SK-N-MC (cell line): ENCODE data around the gene NMNAT2.

Experiments used
- DNase-seq: peaks from one replicate; pipeline ENCODE4 v3.0.0-alpha.2; 2011; ENCODE audit warnings: low read depth, low spot score
- H3K27ac ChIP-seq: fragments of 200-600 bp; sonication (generic); 2 replicates; pipeline ENCODE4 v1.5.1; 2016; ENCODE audit warnings: mixed run types
- H3K36me3 ChIP-seq: fragments of 200-600 bp; sonication (generic); 2 replicates; pipeline ENCODE4 v1.6.1; 2017; ENCODE audit warnings: antibody characterized with exemption, low read length, mixed read lengths; ENCODE audit not compliant: insufficient read depth
- H3K4me3 ChIP-seq: fragments of 200-600 bp; sonication (generic); 2 replicates; pipeline ENCODE4 v1.5.1; 2016
- H3K9ac ChIP-seq: fragments of 200-600 bp; sonication (generic); 2 replicates; pipeline ENCODE4 v1.8.0; 2017; ENCODE audit warnings: mixed run types, mixed read lengths; ENCODE audit not compliant: insufficient read length
- H3K9me3 ChIP-seq: fragments of 200-600 bp; sonication (generic); 2 replicates; pipeline ENCODE4 v1.6.1; 2017; ENCODE audit warnings: low read depth, mild to moderate bottlenecking, antibody characterized with exemption, low read length, moderate library complexity, mixed read lengths
- EZH2 ChIP-seq: fragments of 200-600 bp; sonication (generic); IDR thresholded peaks from one replicate; pipeline ENCODE4 v1.6.1; 2017; ENCODE audit warnings: antibody characterized with exemption
- FOXP2 ChIP-seq: optimal IDR thresholded peaks from 2 replicates; pipeline ENCODE3; 2011; ENCODE audit warnings: mild to moderate bottlenecking, moderate library complexity; ENCODE audit not compliant: insufficient read depth; ENCODE audit errors: extremely low read length, control extremely low read depth
- POLR2AphosphoS5 ChIP-seq: IDR thresholded peaks from 2 replicates; pipeline ENCODE4 v1.6.1; 2012; ENCODE audit warnings: mild to moderate bottlenecking, low read depth, low read length, borderline replicate concordance

NMNAT2 gene

DNA sequence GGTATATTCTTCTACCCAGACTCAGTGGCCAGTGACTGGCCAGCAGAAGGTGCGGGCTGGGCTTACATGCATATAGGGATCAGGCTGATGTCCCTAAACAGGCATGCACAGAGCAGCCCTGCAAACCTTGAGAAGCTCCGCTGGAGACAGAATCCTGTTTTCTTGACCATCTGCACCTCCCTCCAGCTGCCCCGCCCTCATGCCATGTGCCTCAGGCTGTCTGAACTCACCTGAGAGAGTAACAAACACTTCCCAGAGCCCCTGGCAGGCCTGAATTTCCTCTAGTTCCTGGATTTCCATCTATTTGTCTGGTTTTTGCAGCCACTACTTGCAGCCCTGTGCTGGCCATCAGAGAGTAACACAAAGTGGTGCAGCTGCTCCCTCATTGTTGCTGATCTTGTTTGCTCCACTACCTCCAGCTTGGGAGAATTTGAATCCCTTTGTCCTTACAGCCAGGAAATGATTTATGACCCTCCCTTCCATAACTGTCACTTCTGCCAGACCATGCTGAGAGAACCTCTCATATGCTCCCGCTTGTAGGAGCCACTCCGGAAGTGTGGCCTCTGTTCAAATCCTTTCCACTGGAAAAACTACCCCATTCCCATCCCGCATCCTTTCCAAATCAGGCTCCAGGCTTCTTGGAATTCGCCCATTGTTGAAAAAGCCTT lies 113.6 kb downstream of the NMNAT2 start:
- no peak for DNase-seq
- Histone ChIP-seq H3K9ac (no peak overlapping the region), H3K27ac (no peak overlapping the region)

DNA sequence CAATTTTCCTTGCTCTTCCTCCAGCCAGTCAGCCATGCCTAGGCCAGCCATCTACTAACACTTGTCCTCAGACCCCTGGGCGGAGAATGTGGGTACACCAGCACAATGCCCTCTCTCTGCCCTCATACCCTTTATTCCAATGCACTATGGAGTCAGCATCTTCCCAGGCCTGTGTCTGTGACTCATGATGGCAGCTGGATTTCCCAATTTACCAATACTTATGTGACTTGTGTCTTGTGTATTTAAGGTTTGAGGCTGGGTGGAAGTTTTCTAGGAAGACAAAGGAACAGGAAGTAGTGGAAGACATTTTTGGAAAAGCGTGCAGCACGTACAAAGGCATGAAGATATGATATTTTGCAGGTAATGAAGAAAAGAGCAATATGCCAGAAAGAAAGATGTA lies 114.3 kb downstream of the NMNAT2 start:
- H3K27ac ChIP-seq = no peak overlapping the region; the same call in 1 of the 2 replicates
- H3K36me3 ChIP-seq = no peaks in the 10 kb centered on the region
- no peaks in the 10 kb centered on the region for H3K9me3 ChIP-seq
- TF ChIP-seq EZH2 (no peak), POLR2AphosphoS5 (no peak), FOXP2 (no peak)
- H3K4me3 ChIP-seq = no peak overlapping the region
- no peak for DNase-seq
- H3K9ac ChIP-seq = no peak overlapping the region

More for the DNA sequence above, 113.6 kb downstream of the NMNAT2 start:
- TF ChIP-seq POLR2AphosphoS5 (no peak), FOXP2 (no peak), EZH2 (no peak)
- no peaks in the 10 kb centered on the region for H3K36me3 ChIP-seq
- no peak overlapping the region for H3K4me3 ChIP-seq
- H3K9me3 ChIP-seq = no peaks in the 10 kb centered on the region

DNA sequence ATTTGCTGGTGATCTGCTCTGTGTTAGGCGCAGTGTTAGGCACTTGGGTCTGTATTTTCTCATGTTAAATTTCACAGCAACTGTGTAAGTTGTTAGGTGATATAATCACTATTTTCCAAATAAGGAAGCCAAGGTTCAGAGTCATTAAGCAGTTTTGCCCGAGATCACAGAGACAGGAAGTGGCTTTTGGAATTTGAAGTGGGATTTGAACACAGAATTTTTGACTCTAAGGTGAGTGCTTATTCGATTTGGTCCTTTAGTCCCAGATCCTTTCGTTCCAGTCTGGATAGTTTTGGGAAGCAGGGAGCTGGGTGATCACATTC lies 114.9 kb downstream of the NMNAT2 start:
- TF ChIP-seq EZH2 (no peak), FOXP2 (no peak)
- Histone ChIP-seq H3K27ac (peak overlapping the region; percentile 19), H3K9me3 (no peaks in the 10 kb centered on the region), H3K36me3 (no peaks in the 10 kb centered on the region), H3K9ac (no peak overlapping the region), H3K4me3 (0 out of 2 replicates have a peak overlapping the region, but pooled peaks have one; percentile 11)
- DNase-seq = no peak

GRCh38 chr1:183302452-183303322 lies 115.5 kb downstream of the NMNAT2 start:
- H3K9ac ChIP-seq = no peak overlapping the region
- no peaks in the 10 kb centered on the region for H3K36me3 ChIP-seq
- H3K9me3 ChIP-seq = no peaks in the 10 kb centered on the region
- no peak for DNase-seq
- peak overlapping the region; percentile 19; the same call in 1 of the 2 replicates for H3K27ac ChIP-seq
- TF ChIP-seq EZH2 (no peak), POLR2AphosphoS5 (no peak), FOXP2 (no peak)
- H3K4me3 ChIP-seq = 0 out of 2 replicates have a peak overlapping the region, but pooled peaks have one; percentile 11

DNA sequence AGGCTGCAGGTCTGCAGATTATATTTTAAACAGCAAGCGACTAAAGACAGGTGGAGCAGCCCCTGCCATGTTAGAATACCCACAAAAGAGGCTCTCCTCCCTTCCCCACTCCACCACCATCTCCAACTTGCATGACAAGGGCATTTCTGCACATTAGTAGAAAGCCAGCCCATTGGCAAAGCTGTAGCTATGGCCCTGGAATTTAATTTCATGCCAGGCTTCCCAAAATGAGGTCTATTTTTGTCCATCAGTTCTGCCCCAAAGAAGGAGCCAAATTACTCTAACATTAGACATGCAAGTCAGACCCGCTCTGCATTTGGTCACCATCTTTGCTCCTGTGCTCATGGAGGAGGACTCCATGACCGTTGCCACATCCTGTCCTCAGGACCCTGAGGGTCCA lies 116.9 kb downstream of the NMNAT2 start:
- no peak for DNase-seq
- Histone ChIP-seq H3K4me3 (no peak overlapping the region), H3K9me3 (no peaks in the 10 kb centered on the region), H3K36me3 (no peaks in the 10 kb centered on the region), H3K27ac (no peak overlapping the region), H3K9ac (no peak overlapping the region)
- TF ChIP-seq POLR2AphosphoS5 (no peak), FOXP2 (no peak), EZH2 (no peak)

DNA sequence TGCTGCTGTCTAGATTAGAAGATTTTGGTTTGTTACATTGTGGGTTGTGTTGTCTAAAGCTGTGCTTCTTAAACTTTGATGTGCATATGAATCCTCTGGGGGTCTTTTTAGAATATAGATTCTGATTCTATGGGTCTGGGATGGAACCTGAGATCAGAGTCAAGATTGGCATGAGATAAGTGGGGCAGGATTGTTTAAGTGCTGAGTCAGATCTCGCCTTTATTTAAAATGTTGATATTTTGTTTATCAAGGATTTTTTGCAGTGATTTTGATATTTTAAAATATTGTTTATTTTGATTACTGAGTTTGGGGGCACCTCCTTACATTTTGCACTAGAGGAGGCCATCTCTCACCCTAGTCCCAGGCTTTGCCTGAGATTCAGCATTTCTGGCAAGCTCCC lies 117.4 kb downstream of the NMNAT2 start:
- no peak overlapping the region for H3K27ac ChIP-seq
- no peaks in the 10 kb centered on the region for H3K36me3 ChIP-seq
- TF ChIP-seq POLR2AphosphoS5 (no peak), EZH2 (no peak), FOXP2 (no peak)
- no peak overlapping the region for H3K4me3 ChIP-seq
- no peak overlapping the region for H3K9ac ChIP-seq
- H3K9me3 ChIP-seq = no peaks in the 10 kb centered on the region
- no peak for DNase-seq

GRCh38 chr1:183300395-183300794 lies 117.8 kb downstream of the NMNAT2 start:
- Histone ChIP-seq H3K36me3 (no peaks in the 10 kb centered on the region), H3K4me3 (no peak overlapping the region), H3K9ac (no peak overlapping the region), H3K27ac (no peak overlapping the region), H3K9me3 (no peaks in the 10 kb centered on the region)
- TF ChIP-seq EZH2 (no peak), POLR2AphosphoS5 (no peak), FOXP2 (no peak)
- no peak for DNase-seq

DNA sequence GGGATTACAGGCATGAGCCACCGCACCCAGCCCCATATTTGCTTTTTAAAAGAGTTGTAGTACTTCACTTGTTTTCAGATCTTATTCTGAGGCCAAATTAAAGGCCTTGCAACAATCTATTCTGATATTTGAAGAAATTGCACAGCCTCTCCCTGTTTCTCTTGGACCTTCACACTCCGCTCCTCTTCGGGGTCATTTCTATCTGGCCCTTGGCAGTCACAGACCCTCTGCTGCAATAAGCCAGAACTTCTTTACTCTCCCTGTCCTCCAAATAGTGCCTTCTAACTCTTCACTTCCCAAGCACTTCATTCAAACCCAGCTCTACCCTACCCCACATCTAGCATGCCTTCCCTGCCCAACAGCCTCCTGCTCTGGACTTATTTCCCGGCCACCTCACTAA lies 121.4 kb downstream of the NMNAT2 start:
- no peaks in the 10 kb centered on the region for H3K36me3 ChIP-seq
- TF ChIP-seq FOXP2 (no peak), POLR2AphosphoS5 (no peak), EZH2 (no peak)
- H3K27ac ChIP-seq = no peak overlapping the region
- H3K9ac ChIP-seq = no peak overlapping the region
- H3K9me3 ChIP-seq = no peaks in the 10 kb centered on the region
- no peak for DNase-seq
- no peak overlapping the region for H3K4me3 ChIP-seq
